ENCODE data around the gene PGBD2.
A peak's percentile ranks its signal among the peaks of the same experiment; 100 is the strongest.
"Not testable (repeated sequence)": the region's sequence is repeated elsewhere in the genome, so short reads cannot be mapped to it uniquely, and the experiment has no call there.

The PGBD2 gene

GRCh38 chr1:248906009-248906752, at the start of gene PGBD2:
Gene PGBD2, plus strand, starts transcription at chr1:248906235. Its CDS starts 7,628 bp downstream, at chr1:248913863.
- DNase-seq = peak; percentile 64 to 89

- DNase-seq = no peak
These were observed 48.8 kb upstream of the PGBD2 start for GRCh38 chr1:248857201-248857600.

GRCh38 chr1:248857749-248858095, 48.3 kb upstream of the PGBD2 start:
- DNase-seq = no peak

GRCh38 chr1:248858096-248858890, 47.7 kb upstream of the PGBD2 start:
- peak; percentile 19 to 75 for DNase-seq

- peak; percentile 84 to 96 for DNase-seq
These were observed 46.8 kb upstream of the PGBD2 start, which contains the start of gene ZNF692 for GRCh38 chr1:248858891-248859889. Gene ZNF692, minus strand, starts transcription at chr1:248859085. Its CDS starts 776 bp downstream, at chr1:248858309.

- no peak for DNase-seq
These were observed 46.0 kb upstream of the PGBD2 start for GRCh38 chr1:248860007-248860406.

- no peak for DNase-seq
These were observed 44.4 kb upstream of the PGBD2 start for GRCh38 chr1:248861616-248862015.

- DNase-seq = no peak
These were observed 43.4 kb upstream of the PGBD2 start for GRCh38 chr1:248862695-248862997.

- peak; percentile 7 to 81 for DNase-seq
These were observed 42.8 kb upstream of the PGBD2 start for GRCh38 chr1:248862998-248863881.

- DNase-seq = no peak
These were observed 34.1 kb upstream of the PGBD2 start for GRCh38 chr1:248871837-248872401.

- peak; percentile 66 to 74 for DNase-seq
These were observed 33.2 kb upstream of the PGBD2 start for GRCh38 chr1:248872752-248873408.

GRCh38 chr1:248873409-248873992, 32.5 kb upstream of the PGBD2 start:
- peak; percentile 88 to 92 for DNase-seq

GRCh38 chr1:248873993-248874533, 32.0 kb upstream of the PGBD2 start:
- DNase-seq = peak; percentile 89 to 91

GRCh38 chr1:248881261-248881660, 24.8 kb upstream of the PGBD2 start:
- DNase-seq = no peak

GRCh38 chr1:248882427-248882826, 23.6 kb upstream of the PGBD2 start:
- DNase-seq = not testable (repeated sequence)

GRCh38 chr1:248884632-248885295, 21.3 kb upstream of the PGBD2 start:
- no peak for DNase-seq

- peak; percentile 20 to 42 for DNase-seq
These were observed 20.4 kb upstream of the PGBD2 start for GRCh38 chr1:248885646-248886045.

GRCh38 chr1:248886237-248886895, 19.7 kb upstream of the PGBD2 start:
- DNase-seq = no peak

GRCh38 chr1:248889914-248890243, 16.2 kb upstream of the PGBD2 start:
- DNase-seq = not testable (repeated sequence)

Data from NCI-H526 (cell line).